ENCODE measurements around the gene HCN2. TPM values are rescaled to one million over a fixed set of nuclear protein-coding genes. Genes with fewer than 3 reads are reported as not detected.

HCN2 gene
- total RNA-seq, 3 donors from 2014 or later (not counting 1 experiment from before 2014, with no cell fraction given), result 0.96 to 1.6 (median 1.1) TPM

GRCh38 chr19:555474-555808 lies 34.2 kb upstream of the HCN2 start:
- no peak for ATAC-seq
- Histone ChIP-seq H3K27ac (ENCODE audit: low read length) (no peak overlapping the region), H3K36me3 (ENCODE audit: control insufficient read depth, insufficient read depth, low read length) (no peaks in the 10 kb centered on the region), H3K4me1 (ENCODE audit: control insufficient read depth, insufficient read depth, low read length) (peaks cover 8% of the 10 kb centered on the region), H3K4me3 (ENCODE audit: low read length) (no peak overlapping the region), H3K9me3 (ENCODE audit: control insufficient read depth, insufficient read depth, low read length) (no peaks in the 10 kb centered on the region), H3K27me3 (ENCODE audit: control insufficient read depth, insufficient read depth, low read length) (no peaks in the 10 kb centered on the region)
- H3K4me3 Mint-ChIP-seq, result no peak overlapping the region
- intact Hi-C loops (cut with micrococcal nuclease), result no loop called here
- H3K27me3 Mint-ChIP-seq (ENCODE audit: low read depth in 2 of 2), result no peaks in the 10 kb centered on the region
- H3K9me3 Mint-ChIP-seq, result no peaks in the 10 kb centered on the region
- no peaks in the 10 kb centered on the region for H3K36me3 Mint-ChIP-seq
- TF ChIP-seq CTCF (IDR thresholded peaks at IDR 0.05), result no peak
- no peak for DNase-seq
- 95% methylated on average over 11 of the region's 14 CpGs for whole genome bisulfite sequencing (ENCODE audit: insufficient coverage)
- H3K27ac Mint-ChIP-seq, result no peak overlapping the region
- peaks cover 0 to 15% of the 10 kb centered on the region in 2 donors for H3K4me1 Mint-ChIP-seq

- no peaks in the 10 kb centered on the region for H3K9me3 ChIP-seq (ENCODE audit: control insufficient read depth, insufficient read depth, low read length)
- 88% methylated on average over 31 of the region's 31 CpGs for WGBS (ENCODE audit: insufficient coverage)
- no peak for TF ChIP-seq CTCF (IDR thresholded peaks at IDR 0.05)
- H3K27me3 ChIP-seq (ENCODE audit: control insufficient read depth, insufficient read depth, low read length), result no peaks in the 10 kb centered on the region
- no peak overlapping the region for H3K4me3 ChIP-seq (ENCODE audit: low read length)
- ATAC-seq (no peak), DNase-seq (no peak)
- H3K9me3 Mint-ChIP-seq, result no peaks in the 10 kb centered on the region
- H3K36me3 Mint-ChIP-seq, result no peaks in the 10 kb centered on the region
- no peak overlapping the region for H3K27ac ChIP-seq (ENCODE audit: low read length)
- H3K4me3 Mint-ChIP-seq, result no peak overlapping the region
- H3K27ac Mint-ChIP-seq, result no peak overlapping the region
- no peaks in the 10 kb centered on the region for H3K27me3 Mint-ChIP-seq (ENCODE audit: low read depth in 2 of 2)
- peaks cover 8% of the 10 kb centered on the region for H3K4me1 ChIP-seq (ENCODE audit: control insufficient read depth, insufficient read depth, low read length)
- intact Hi-C loops (cut with micrococcal nuclease), result no loop called here
- H3K36me3 ChIP-seq (ENCODE audit: control insufficient read depth, insufficient read depth, low read length), result no peaks in the 10 kb centered on the region
- peaks cover 0 to 8% of the 10 kb centered on the region in 2 donors for H3K4me1 Mint-ChIP-seq
Observed at GRCh38 chr19:556611-557382, 32.9 kb upstream of the HCN2 start.

- WGBS (ENCODE audit: insufficient coverage), result 76% methylated on average over 19 of the region's 21 CpGs
- no peaks in the 10 kb centered on the region for H3K9me3 Mint-ChIP-seq
Observed at GRCh38 chr19:558770-559439, 30.8 kb upstream of the HCN2 start.

More at GRCh38 chr19:558770-559439, 30.8 kb upstream of the HCN2 start:
- TF ChIP-seq CTCF (IDR thresholded peaks at IDR 0.05), result no peak
- Mint-ChIP-seq H3K27me3 (ENCODE audit: low read depth in 2 of 2) (no peaks in the 10 kb centered on the region), H3K27ac (no peak overlapping the region), H3K36me3 (no peaks in the 10 kb centered on the region), H3K4me3 (no peak overlapping the region), H3K4me1 (peaks cover 0 to 7% of the 10 kb centered on the region in 2 donors)
- ATAC-seq, result no peak
- H3K4me1 ChIP-seq (ENCODE audit: control insufficient read depth, insufficient read depth, low read length), result peaks cover 8% of the 10 kb centered on the region
- DNase-seq, result no peak
- intact Hi-C loops (cut with micrococcal nuclease), result no loop called here
- H3K9me3 ChIP-seq (ENCODE audit: control insufficient read depth, insufficient read depth, low read length), result no peaks in the 10 kb centered on the region
- no peaks in the 10 kb centered on the region for H3K36me3 ChIP-seq (ENCODE audit: control insufficient read depth, insufficient read depth, low read length)
- H3K4me3 ChIP-seq (ENCODE audit: low read length), result no peak overlapping the region
- H3K27me3 ChIP-seq (ENCODE audit: control insufficient read depth, insufficient read depth, low read length), result no peaks in the 10 kb centered on the region
- no peak overlapping the region for H3K27ac ChIP-seq (ENCODE audit: low read length)

All from natural killer cell (primary cell).